CD14-positive monocyte (primary cell): ENCODE data around the gene DOCK1. TPM values are rescaled to one million over a fixed set of nuclear protein-coding genes. Genes with fewer than 3 reads are reported as not detected.

Experiments used
- DNase-seq, 3 donors: peaks; one replicate each; pipeline ENCODE4 v3.0.0-alpha.2; 2011 to 2022
- H2AFZ ChIP-seq: 2 replicates; pipeline ENCODE4 v1.6.0; 2012; ENCODE audit warnings: mild to moderate bottlenecking, low read depth, low read length, inconsistent platforms; ENCODE audit not compliant: insufficient read depth, poor library complexity, severe bottlenecking
- H3K27ac ChIP-seq, 2 donors: 1 replicate in 1 of 2; 2 replicates in 1 of 2; pipeline ENCODE4 v1.5.1; 2012 to 2013; ENCODE audit warnings: low read length in 2 of 2, control low read depth in 1 of 2, inconsistent platforms in 1 of 2, low read depth in 1 of 2, mild to moderate bottlenecking in 1 of 2
- H3K27me3 ChIP-seq, 2 donors: one replicate each; pipeline versions ENCODE4 v1.6.0 to v1.6.1; 2011 to 2013; ENCODE audit warnings: low read length in 2 of 2; ENCODE audit not compliant: control insufficient read depth in 2 of 2, insufficient read depth in 2 of 2
- H3K36me3 ChIP-seq, 2 donors: replicated peaks in 1 of 2; 1 replicate in 1 of 2; 2 replicates in 1 of 2; pipeline versions ENCODE4 v1.5.1 to v1.6.1; 2012 to 2013; ENCODE audit warnings: low read length in 2 of 2, control low read depth in 1 of 2, inconsistent platforms in 1 of 2, mild to moderate bottlenecking in 1 of 2; ENCODE audit not compliant: insufficient read depth in 2 of 2, control insufficient read depth in 1 of 2
- H3K4me1 ChIP-seq, 2 donors: 1 replicate in 1 of 2; 2 replicates in 1 of 2; pipeline versions ENCODE4 v1.5.1 to v1.6.1; 2012 to 2013; ENCODE audit warnings: low read length in 2 of 2, control low read depth in 1 of 2, inconsistent platforms in 1 of 2, mild to moderate bottlenecking in 1 of 2, moderate library complexity in 1 of 2; ENCODE audit not compliant: insufficient read depth in 2 of 2, control insufficient read depth in 1 of 2
- H3K4me2 ChIP-seq: replicated peaks from 2 replicates; pipeline ENCODE3; 2012; ENCODE audit warnings: low read length, moderate library complexity, mild to moderate bottlenecking; ENCODE audit not compliant: poor library complexity, severe bottlenecking; ENCODE audit errors: extremely low read depth
- H3K4me3 ChIP-seq, 3 experiments: fragments of 200-600 bp in 1 of 3; sonication (generic) in 1 of 3; replicated peaks in 1 of 3; 1 replicate in 2 of 3; 2 replicates in 1 of 3; pipeline ENCODE4 v1.5.1; 2011 to 2013; ENCODE audit warnings: low read length in 3 of 3, mild to moderate bottlenecking in 3 of 3, control low read depth in 2 of 3, low read depth in 2 of 3, inconsistent platforms in 1 of 3, moderate library complexity in 1 of 3
- H3K79me2 ChIP-seq: 2 replicates; pipeline ENCODE4 v1.6.0; 2012; ENCODE audit warnings: mild to moderate bottlenecking, control low read depth, inconsistent platforms, low read length, moderate library complexity; ENCODE audit not compliant: insufficient read depth
- H3K9ac ChIP-seq: 2 replicates; pipeline ENCODE4 v1.6.0; 2017; ENCODE audit warnings: low read length, mild to moderate bottlenecking; ENCODE audit not compliant: insufficient read depth, poor library complexity, severe bottlenecking
- H3K9me3 ChIP-seq, 2 donors: replicated peaks in 1 of 2; 1 replicate in 1 of 2; 2 replicates in 1 of 2; pipeline versions ENCODE4 v1.5.1 to v1.6.1; 2012 to 2013; ENCODE audit warnings: low read length in 2 of 2, control low read depth in 1 of 2; ENCODE audit not compliant: control insufficient read depth in 1 of 2, insufficient read depth in 1 of 2
- H4K20me1 ChIP-seq: 2 replicates; pipeline ENCODE4 v1.6.0; 2012; ENCODE audit warnings: mild to moderate bottlenecking, low read length, control low read depth, moderate library complexity; ENCODE audit not compliant: insufficient read depth
- H3K27ac Mint-ChIP-seq, 7 donors: one replicate each; pipeline ENCODE4 v1.8.0; 2020; ENCODE audit warnings: mild to moderate bottlenecking in 7 of 7, mixed read lengths in 7 of 7, moderate library complexity in 6 of 7, inconsistent platforms in 2 of 7
- H3K27me3 Mint-ChIP-seq, 3 donors: one replicate each; pipeline ENCODE4 v1.8.0; 2021 to 2022; ENCODE audit warnings: low read depth in 3 of 3, mild to moderate bottlenecking in 3 of 3, mixed read lengths in 3 of 3, moderate library complexity in 3 of 3, inconsistent platforms in 1 of 3
- H3K36me3 Mint-ChIP-seq, 2 donors: one replicate each; pipeline ENCODE4 v1.8.0; 2020; ENCODE audit warnings: mixed read lengths in 2 of 2, inconsistent platforms in 1 of 2, mild to moderate bottlenecking in 1 of 2
- H3K4me1 Mint-ChIP-seq: one replicate; pipeline ENCODE4 v1.8.0; 2020; ENCODE audit warnings: mild to moderate bottlenecking, mixed read lengths
- H3K4me3 Mint-ChIP-seq, 2 donors: one replicate each; pipeline ENCODE4 v1.8.0; 2020; ENCODE audit warnings: mild to moderate bottlenecking in 2 of 2, mixed read lengths in 2 of 2, moderate library complexity in 1 of 2
- H3K9me3 Mint-ChIP-seq, 7 donors: one replicate each; pipeline ENCODE4 v1.8.0; 2020 to 2022; ENCODE audit warnings: mixed read lengths in 7 of 7, mild to moderate bottlenecking in 6 of 7, moderate library complexity in 6 of 7, inconsistent platforms in 2 of 7
- CTCF ChIP-seq: fragments of 200-600 bp; IDR thresholded peaks from one replicate; pipeline ENCODE4 v1.8.0; 2022; ENCODE audit warnings: antibody characterized with exemption, mild to moderate bottlenecking
- WGBS: methylation state at CpG from one replicate; pipeline ENCODE4 v1.1.5; 2013; ENCODE audit warnings: missing lambda C conversion rate; ENCODE audit not compliant: insufficient coverage; 5-methylcytosine and 5-hydroxymethylcytosine counted together
- intact Hi-C, 2 donors: fragments of 100-400 bp; cut with micrococcal nuclease; formaldehyde crosslinking; loops; one replicate each; pipeline versions ENCODE4 v1.15.0 to v1.15.1; 2023
- polyA plus RNA-seq, 3 donors: library from polyadenylated mRNA; depleted of rRNA in 1 of 3; unstranded in 2 of 3; stranded (reverse) in 1 of 3; fragments of 300-500 nt in 2 of 3; fragments of >200 nt in 1 of 3; fragmentation: Illumina TruSeq in 2 of 3; gene quantifications; 1 replicate in 2 of 3; 2 replicates in 1 of 3; pipeline ENCODE4 v1.2.3, GENCODE V29; 2012 to 2021

DOCK1 gene
- polyA plus RNA-seq, 3 donors = 0.31 to 0.35 TPM; not detected in 1

GRCh38 chr10:127203067-127203466 lies 297.8 kb downstream of the DOCK1 start:
- Histone ChIP-seq H3K9ac (no peak overlapping the region), H3K27ac (no peak overlapping the region), H3K36me3 (no peaks in the 10 kb centered on the region), H3K4me2 (no peak overlapping the region), H3K27me3 (peaks cover 2 to 3% of the 10 kb centered on the region in 2 donors), H3K4me1 (no peaks in the 10 kb centered on the region), H3K4me3 (no peak overlapping the region), H2AFZ (no peak overlapping the region), H3K9me3 (no peaks in the 10 kb centered on the region), H3K79me2 (no peaks in the 10 kb centered on the region), H4K20me1 (no peaks in the 10 kb centered on the region)
- peaks cover 0 to 2% (median 0%) of the 10 kb centered on the region in 7 donors for H3K9me3 Mint-ChIP-seq
- no peak overlapping the region for H3K4me3 Mint-ChIP-seq
- DNase-seq = no peak
- TF ChIP-seq CTCF = no peak
- H3K4me1 Mint-ChIP-seq = no peaks in the 10 kb centered on the region
- H3K36me3 Mint-ChIP-seq = no peaks in the 10 kb centered on the region
- intact Hi-C loops = no loop called here
- WGBS = 90% methylated on average over 3 of the region's 7 CpGs
- H3K27me3 Mint-ChIP-seq = peaks cover 3 to 8% (median 8%) of the 10 kb centered on the region in 3 donors
- no peak overlapping the region for H3K27ac Mint-ChIP-seq

- Histone ChIP-seq H3K4me3 (no peak overlapping the region), H4K20me1 (no peaks in the 10 kb centered on the region), H3K27me3 (no peaks in the 10 kb centered on the region), H3K27ac (no peak overlapping the region), H2AFZ (no peak overlapping the region), H3K79me2 (no peaks in the 10 kb centered on the region), H3K4me1 (no peaks in the 10 kb centered on the region), H3K36me3 (no peaks in the 10 kb centered on the region), H3K4me2 (no peak overlapping the region), H3K9ac (no peak overlapping the region), H3K9me3 (no peaks in the 10 kb centered on the region)
- Mint-ChIP-seq H3K27ac (no peak overlapping the region), H3K36me3 (no peaks in the 10 kb centered on the region), H3K27me3 (no peaks in the 10 kb centered on the region), H3K4me3 (no peak overlapping the region), H3K4me1 (no peaks in the 10 kb centered on the region), H3K9me3 (peaks cover 0 to 2% (median 0%) of the 10 kb centered on the region in 7 donors)
- intact Hi-C loops = no loop called here
- no CpG with 5 or more reads among the region's 2 CpGs for WGBS
- no peak for TF ChIP-seq CTCF
- DNase-seq = no peak
Measured at GRCh38 chr10:127207081-127207480, 301.9 kb downstream of the DOCK1 start.
